Measurements from ENCODE around the gene SLC8B1. TPM values are rescaled to one million over a fixed set of nuclear protein-coding genes. Genes with fewer than 3 reads are reported as not detected.

SLC8B1 gene
- total RNA-seq, 1 donor from 2014 or later: 42.2 TPM

DNA sequence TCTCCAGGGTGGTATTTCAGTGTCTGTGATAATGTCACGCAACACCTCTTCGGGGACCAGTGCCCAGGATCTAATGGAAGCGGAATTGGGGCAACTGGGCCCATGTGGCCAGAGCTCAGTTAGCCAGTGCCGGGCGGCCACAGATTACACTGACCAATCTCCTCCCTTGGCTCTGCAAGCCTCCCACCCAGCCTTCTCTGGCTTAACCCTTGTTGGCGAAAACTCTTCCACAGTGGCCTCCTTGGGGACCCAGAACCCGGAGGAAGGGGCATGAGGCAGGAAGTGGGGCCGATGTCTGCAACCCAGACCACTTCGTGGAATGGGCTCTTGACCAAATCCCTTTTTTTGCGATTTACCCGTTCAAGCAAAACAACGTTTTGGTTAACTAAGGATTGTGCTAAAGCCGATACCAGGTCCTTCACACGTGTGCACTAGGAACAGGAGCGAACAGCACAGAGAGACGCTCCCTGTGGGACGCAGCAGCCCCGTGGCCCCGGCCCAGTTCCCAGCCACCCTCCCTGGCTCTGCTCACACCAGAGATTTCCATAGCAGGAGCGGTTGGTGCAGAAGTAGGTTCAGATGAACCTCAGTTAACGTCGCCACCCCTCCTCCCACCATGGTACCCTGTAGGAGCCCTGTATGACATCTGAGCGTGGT is 38.2 kb downstream of the SLC8B1 start:
- TF ChIP-seq, protein P1, sequence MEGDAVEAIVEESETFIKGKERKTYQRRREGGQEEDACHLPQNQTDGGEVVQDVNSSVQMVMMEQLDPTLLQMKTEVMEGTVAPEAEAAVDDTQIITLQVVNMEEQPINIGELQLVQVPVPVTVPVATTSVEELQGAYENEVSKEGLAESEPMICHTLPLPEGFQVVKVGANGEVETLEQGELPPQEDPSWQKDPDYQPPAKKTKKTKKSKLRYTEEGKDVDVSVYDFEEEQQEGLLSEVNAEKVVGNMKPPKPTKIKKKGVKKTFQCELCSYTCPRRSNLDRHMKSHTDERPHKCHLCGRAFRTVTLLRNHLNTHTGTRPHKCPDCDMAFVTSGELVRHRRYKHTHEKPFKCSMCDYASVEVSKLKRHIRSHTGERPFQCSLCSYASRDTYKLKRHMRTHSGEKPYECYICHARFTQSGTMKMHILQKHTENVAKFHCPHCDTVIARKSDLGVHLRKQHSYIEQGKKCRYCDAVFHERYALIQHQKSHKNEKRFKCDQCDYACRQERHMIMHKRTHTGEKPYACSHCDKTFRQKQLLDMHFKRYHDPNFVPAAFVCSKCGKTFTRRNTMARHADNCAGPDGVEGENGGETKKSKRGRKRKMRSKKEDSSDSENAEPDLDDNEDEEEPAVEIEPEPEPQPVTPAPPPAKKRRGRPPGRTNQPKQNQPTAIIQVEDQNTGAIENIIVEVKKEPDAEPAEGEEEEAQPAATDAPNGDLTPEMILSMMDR (IDR thresholded peaks at IDR 0.05): no peak
- TF ChIP-seq POLR2AphosphoS5 (IDR thresholded peaks at IDR 0.05; ENCODE audit: insufficient read depth in 1 of 2, low read depth in 1 of 2) (no peak), POLR2A (IDR thresholded peaks at IDR 0.05) (no peak)
- H3K4me1 ChIP-seq: peaks cover 30% of the 10 kb centered on the region
- no peak overlapping the region for H3K4me3 ChIP-seq
- peaks cover 4 to 51% of the 10 kb centered on the region in 2 donors for H3K36me3 ChIP-seq
- intact Hi-C loops (cut with DNase I): loop anchor here (10.0 kb wide), 1 partner anchor 102 kb away; no protein-coding TSS in a partner anchor
- no peak overlapping the region for H3K27ac ChIP-seq
- no peak for DNase-seq (ENCODE audit: extremely low spot score in 2 of 2)
- no peaks in the 10 kb centered on the region for H3K27me3 ChIP-seq
- no peaks in the 10 kb centered on the region for H3K9me3 ChIP-seq

DNA sequence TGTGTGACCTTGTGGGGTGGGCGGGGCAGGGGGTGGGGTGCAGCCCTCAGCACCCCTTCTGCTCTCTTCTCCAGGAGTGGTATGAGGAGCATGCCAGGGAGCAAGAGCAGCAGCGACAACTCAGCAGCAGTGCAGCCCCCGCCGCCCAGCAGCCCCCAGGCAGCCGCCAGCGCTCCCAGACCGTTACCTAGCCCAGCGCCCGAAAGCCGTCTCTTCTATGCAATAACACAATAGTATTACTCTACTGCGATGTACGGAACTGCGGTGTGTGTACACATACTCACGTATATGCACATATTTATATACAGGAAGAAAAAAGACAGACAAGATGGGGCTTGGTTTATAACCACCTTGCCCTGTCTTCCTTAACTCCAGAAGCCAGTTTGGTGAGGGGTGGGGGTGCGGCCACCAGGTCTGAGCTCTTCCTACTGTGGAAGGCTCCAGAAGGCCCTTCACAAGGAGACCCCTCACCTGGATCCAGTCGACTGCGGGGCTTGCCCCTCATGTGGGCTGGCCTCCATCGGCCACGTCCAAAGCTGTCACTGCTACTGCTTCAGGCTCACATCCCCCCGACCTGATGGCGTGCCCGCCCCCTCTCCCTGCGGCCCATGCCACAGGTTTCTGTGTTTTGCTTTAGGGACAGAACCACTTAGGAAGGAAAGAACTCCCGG is 38.9 kb downstream of the SLC8B1 start:
- H3K27ac ChIP-seq: no peak overlapping the region
- H3K4me1 ChIP-seq: peaks cover 30% of the 10 kb centered on the region
- DNase-seq (ENCODE audit: extremely low spot score in 2 of 2): no peak
- no peaks in the 10 kb centered on the region for H3K27me3 ChIP-seq
- H3K4me3 ChIP-seq: no peak overlapping the region
- intact Hi-C loops (cut with DNase I): loop anchor here (10.0 kb wide), 1 partner anchor 101 kb away; no protein-coding TSS in a partner anchor
- TF ChIP-seq, protein P1 (IDR thresholded peaks at IDR 0.05): no peak
- no peak for TF ChIP-seq POLR2A (IDR thresholded peaks at IDR 0.05)
- H3K9me3 ChIP-seq: no peaks in the 10 kb centered on the region
- peaks cover 4 to 55% of the 10 kb centered on the region in 2 donors for H3K36me3 ChIP-seq

DNA sequence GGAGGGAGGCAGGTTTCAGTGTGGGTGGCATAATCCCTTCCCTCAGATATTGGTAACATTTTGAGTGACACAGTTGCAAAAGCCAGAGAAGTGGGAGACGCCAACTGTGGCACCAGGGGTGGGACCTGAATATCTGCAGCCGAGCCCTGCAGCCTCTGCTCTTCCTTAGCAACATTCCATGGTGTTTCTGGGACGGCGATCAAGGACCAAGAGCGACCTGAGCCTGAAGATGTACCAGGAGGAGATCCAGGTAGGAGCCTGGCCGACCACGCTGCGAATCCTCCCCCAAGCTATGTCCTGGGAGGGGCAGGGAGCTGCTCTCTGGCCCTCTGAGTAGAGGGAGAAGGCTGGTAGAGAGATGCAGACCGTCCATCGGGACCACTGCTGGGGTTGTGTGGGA is 41.8 kb downstream of the SLC8B1 start:
- no peaks in the 10 kb centered on the region for H3K27me3 ChIP-seq
- H3K27ac ChIP-seq: no peak overlapping the region
- TF ChIP-seq POLR2A (IDR thresholded peaks at IDR 0.05) (no peak), POLR2AphosphoS5 (IDR thresholded peaks at IDR 0.05; ENCODE audit: insufficient read depth in 1 of 2, low read depth in 1 of 2) (no peak)
- TF ChIP-seq, protein P1 (IDR thresholded peaks at IDR 0.05): no peak
- H3K36me3 ChIP-seq: peaks cover 4 to 81% of the 10 kb centered on the region in 2 donors
- H3K4me1 ChIP-seq: peaks cover 7% of the 10 kb centered on the region
- intact Hi-C loops (cut with DNase I): loop anchor here (10.0 kb wide), 1 partner anchor 98 kb away; no protein-coding TSS in a partner anchor
- DNase-seq (ENCODE audit: extremely low spot score in 2 of 2): no peak
- no peaks in the 10 kb centered on the region for H3K9me3 ChIP-seq
- no peak overlapping the region for H3K4me3 ChIP-seq

DNA sequence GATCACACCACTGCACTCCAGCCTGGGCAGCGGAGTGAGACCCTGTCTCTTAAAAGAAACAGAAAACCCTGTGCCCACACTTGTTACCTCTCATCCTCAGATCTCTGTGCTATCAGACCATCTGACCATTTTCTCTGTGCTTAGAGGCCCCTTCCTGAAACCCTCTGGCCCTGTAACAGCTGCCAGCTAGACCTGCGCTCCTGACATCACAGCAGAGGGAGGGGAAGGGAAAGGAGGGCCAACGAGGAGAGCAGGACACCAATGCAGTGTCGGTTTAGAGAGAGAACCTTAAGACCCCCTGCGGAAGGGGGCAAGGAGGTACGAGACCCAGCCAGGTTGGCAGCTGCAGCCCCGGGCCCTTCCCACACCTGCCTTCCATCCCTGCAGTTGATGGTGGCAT is 42.4 kb downstream of the SLC8B1 start:
- Histone ChIP-seq H3K4me3 (no peak overlapping the region), H3K9me3 (no peaks in the 10 kb centered on the region), H3K27ac (no peak overlapping the region), H3K4me1 (peaks cover 3% of the 10 kb centered on the region), H3K36me3 (peaks cover 4 to 87% of the 10 kb centered on the region in 2 donors), H3K27me3 (no peaks in the 10 kb centered on the region)
- DNase-seq (ENCODE audit: extremely low spot score in 2 of 2): no peak
- TF ChIP-seq, protein P1 (IDR thresholded peaks at IDR 0.05): no peak
- TF ChIP-seq POLR2AphosphoS5 (IDR thresholded peaks at IDR 0.05; ENCODE audit: insufficient read depth in 1 of 2, low read depth in 1 of 2) (no peak), POLR2A (IDR thresholded peaks at IDR 0.05) (no peak)
- intact Hi-C loops (cut with DNase I): loop anchor here (10.0 kb wide), 1 partner anchor 98 kb away; no protein-coding TSS in a partner anchor

DNA sequence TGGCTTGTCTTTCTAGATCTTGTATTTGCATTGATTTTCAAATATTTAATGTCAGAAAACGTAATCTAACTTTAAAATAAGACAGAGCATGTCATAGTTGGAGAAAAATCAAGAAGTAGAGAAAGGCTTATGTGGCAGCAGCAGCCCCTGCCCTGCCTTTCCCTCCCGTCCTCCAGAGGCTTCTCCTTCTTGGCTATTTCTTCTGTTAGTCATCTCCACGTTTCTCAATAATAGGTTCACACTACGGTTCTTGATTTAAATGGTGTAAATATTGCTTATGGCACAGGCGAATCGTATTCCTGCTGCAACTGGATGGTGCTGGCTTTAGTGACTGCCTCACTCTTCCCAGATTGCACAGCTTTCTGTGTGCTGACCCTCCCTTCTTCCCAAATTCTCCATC is 42.8 kb downstream of the SLC8B1 start:
- no peaks in the 10 kb centered on the region for H3K4me1 ChIP-seq
- TF ChIP-seq POLR2AphosphoS5 (IDR thresholded peaks at IDR 0.05; ENCODE audit: insufficient read depth in 1 of 2, low read depth in 1 of 2): no peak
- TF ChIP-seq, protein P1 (IDR thresholded peaks at IDR 0.05): no peak
- no peak for TF ChIP-seq POLR2A (IDR thresholded peaks at IDR 0.05)
- no peak overlapping the region for H3K4me3 ChIP-seq
- no peak for DNase-seq (ENCODE audit: extremely low spot score in 2 of 2)
- H3K9me3 ChIP-seq: no peaks in the 10 kb centered on the region
- no peaks in the 10 kb centered on the region for H3K27me3 ChIP-seq
- intact Hi-C loops (cut with DNase I): loop anchor here (10.0 kb wide), 1 partner anchor 97 kb away; no protein-coding TSS in a partner anchor
- H3K27ac ChIP-seq: no peak overlapping the region
- H3K36me3 ChIP-seq: peaks cover 4 to 87% of the 10 kb centered on the region in 2 donors

Measured in vagina (tissue), 2 donors.